CD14-positive monocyte (primary cell): ENCODE results near the gene KLRC1. TPM values are rescaled to one million over a fixed set of nuclear protein-coding genes. Genes with fewer than 3 reads are reported as not detected.

Experiments
- DNase-seq, 3 donors: peaks; one replicate each; pipeline ENCODE4 v3.0.0-alpha.2; 2011 to 2022
- H2AFZ ChIP-seq: 2 replicates; pipeline ENCODE4 v1.6.0; 2012; ENCODE audit warnings: mild to moderate bottlenecking, low read depth, low read length, inconsistent platforms; ENCODE audit not compliant: insufficient read depth, poor library complexity, severe bottlenecking
- H3K27ac ChIP-seq, 2 donors: 1 replicate in 1 of 2; 2 replicates in 1 of 2; pipeline ENCODE4 v1.5.1; 2012 to 2013; ENCODE audit warnings: low read length in 2 of 2, control low read depth in 1 of 2, inconsistent platforms in 1 of 2, low read depth in 1 of 2, mild to moderate bottlenecking in 1 of 2
- H3K27me3 ChIP-seq, 2 donors: one replicate each; pipeline versions ENCODE4 v1.6.0 to v1.6.1; 2011 to 2013; ENCODE audit warnings: low read length in 2 of 2; ENCODE audit not compliant: control insufficient read depth in 2 of 2, insufficient read depth in 2 of 2
- H3K36me3 ChIP-seq, 2 donors: replicated peaks in 1 of 2; 1 replicate in 1 of 2; 2 replicates in 1 of 2; pipeline versions ENCODE4 v1.5.1 to v1.6.1; 2012 to 2013; ENCODE audit warnings: low read length in 2 of 2, control low read depth in 1 of 2, inconsistent platforms in 1 of 2, mild to moderate bottlenecking in 1 of 2; ENCODE audit not compliant: insufficient read depth in 2 of 2, control insufficient read depth in 1 of 2
- H3K4me1 ChIP-seq, 2 donors: 1 replicate in 1 of 2; 2 replicates in 1 of 2; pipeline versions ENCODE4 v1.5.1 to v1.6.1; 2012 to 2013; ENCODE audit warnings: low read length in 2 of 2, control low read depth in 1 of 2, inconsistent platforms in 1 of 2, mild to moderate bottlenecking in 1 of 2, moderate library complexity in 1 of 2; ENCODE audit not compliant: insufficient read depth in 2 of 2, control insufficient read depth in 1 of 2
- H3K4me2 ChIP-seq: replicated peaks from 2 replicates; pipeline ENCODE3; 2012; ENCODE audit warnings: low read length, moderate library complexity, mild to moderate bottlenecking; ENCODE audit not compliant: poor library complexity, severe bottlenecking; ENCODE audit errors: extremely low read depth
- H3K4me3 ChIP-seq, 3 experiments: fragments of 200-600 bp in 1 of 3; sonication (generic) in 1 of 3; replicated peaks in 1 of 3; 1 replicate in 2 of 3; 2 replicates in 1 of 3; pipeline ENCODE4 v1.5.1; 2011 to 2013; ENCODE audit warnings: low read length in 3 of 3, mild to moderate bottlenecking in 3 of 3, control low read depth in 2 of 3, low read depth in 2 of 3, inconsistent platforms in 1 of 3, moderate library complexity in 1 of 3
- H3K79me2 ChIP-seq: 2 replicates; pipeline ENCODE4 v1.6.0; 2012; ENCODE audit warnings: mild to moderate bottlenecking, control low read depth, inconsistent platforms, low read length, moderate library complexity; ENCODE audit not compliant: insufficient read depth
- H3K9ac ChIP-seq: 2 replicates; pipeline ENCODE4 v1.6.0; 2017; ENCODE audit warnings: low read length, mild to moderate bottlenecking; ENCODE audit not compliant: insufficient read depth, poor library complexity, severe bottlenecking
- H3K9me3 ChIP-seq, 2 donors: replicated peaks in 1 of 2; 1 replicate in 1 of 2; 2 replicates in 1 of 2; pipeline versions ENCODE4 v1.5.1 to v1.6.1; 2012 to 2013; ENCODE audit warnings: low read length in 2 of 2, control low read depth in 1 of 2; ENCODE audit not compliant: control insufficient read depth in 1 of 2, insufficient read depth in 1 of 2
- H4K20me1 ChIP-seq: 2 replicates; pipeline ENCODE4 v1.6.0; 2012; ENCODE audit warnings: mild to moderate bottlenecking, low read length, control low read depth, moderate library complexity; ENCODE audit not compliant: insufficient read depth
- H3K27ac Mint-ChIP-seq, 7 donors: one replicate each; pipeline ENCODE4 v1.8.0; 2020; ENCODE audit warnings: mild to moderate bottlenecking in 7 of 7, mixed read lengths in 7 of 7, moderate library complexity in 6 of 7, inconsistent platforms in 2 of 7
- H3K27me3 Mint-ChIP-seq, 3 donors: one replicate each; pipeline ENCODE4 v1.8.0; 2021 to 2022; ENCODE audit warnings: low read depth in 3 of 3, mild to moderate bottlenecking in 3 of 3, mixed read lengths in 3 of 3, moderate library complexity in 3 of 3, inconsistent platforms in 1 of 3
- H3K36me3 Mint-ChIP-seq, 2 donors: one replicate each; pipeline ENCODE4 v1.8.0; 2020; ENCODE audit warnings: mixed read lengths in 2 of 2, inconsistent platforms in 1 of 2, mild to moderate bottlenecking in 1 of 2
- H3K4me1 Mint-ChIP-seq: one replicate; pipeline ENCODE4 v1.8.0; 2020; ENCODE audit warnings: mild to moderate bottlenecking, mixed read lengths
- H3K4me3 Mint-ChIP-seq, 2 donors: one replicate each; pipeline ENCODE4 v1.8.0; 2020; ENCODE audit warnings: mild to moderate bottlenecking in 2 of 2, mixed read lengths in 2 of 2, moderate library complexity in 1 of 2
- H3K9me3 Mint-ChIP-seq, 7 donors: one replicate each; pipeline ENCODE4 v1.8.0; 2020 to 2022; ENCODE audit warnings: mixed read lengths in 7 of 7, mild to moderate bottlenecking in 6 of 7, moderate library complexity in 6 of 7, inconsistent platforms in 2 of 7
- WGBS: methylation state at CpG from one replicate; pipeline ENCODE4 v1.1.5; 2013; ENCODE audit warnings: missing lambda C conversion rate; ENCODE audit not compliant: insufficient coverage; 5-methylcytosine and 5-hydroxymethylcytosine counted together
- intact Hi-C, 2 donors: fragments of 100-400 bp; cut with micrococcal nuclease; formaldehyde crosslinking; loops; one replicate each; pipeline versions ENCODE4 v1.15.0 to v1.15.1; 2023
- polyA plus RNA-seq, 3 donors: library from polyadenylated mRNA; depleted of rRNA in 1 of 3; unstranded in 2 of 3; stranded (reverse) in 1 of 3; fragments of 300-500 nt in 2 of 3; fragments of >200 nt in 1 of 3; fragmentation: Illumina TruSeq in 2 of 3; gene quantifications; 1 replicate in 2 of 3; 2 replicates in 1 of 3; pipeline ENCODE4 v1.2.3, GENCODE V29; 2012 to 2021
- TF ChIP-seq, protein P1 (sequence below): fragments of 200-600 bp; IDR thresholded peaks from one replicate; pipeline ENCODE4 v1.8.0; 2022; ENCODE audit warnings: antibody characterized with exemption, mild to moderate bottlenecking

The KLRC1 gene
- polyA plus RNA-seq, 3 donors = not detected

DNA sequence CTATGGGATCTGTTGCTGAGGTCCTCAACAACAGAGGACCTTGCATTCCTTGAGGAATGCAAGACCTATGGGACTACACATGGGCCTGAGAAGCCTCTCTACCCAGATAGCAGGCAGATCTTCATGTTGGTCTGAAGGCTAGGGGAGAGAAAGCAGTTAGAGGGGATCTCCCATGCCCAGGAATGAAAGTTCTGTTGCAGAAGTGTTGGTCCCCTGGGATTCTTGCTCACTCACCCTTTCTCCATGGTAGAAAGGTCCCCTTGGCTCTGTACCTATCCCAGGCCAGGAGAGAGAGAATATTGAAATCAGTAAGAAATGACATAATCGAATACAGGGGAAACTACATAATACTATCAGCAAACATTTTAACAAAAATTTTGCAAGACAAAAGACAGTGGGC, 16.5 kb upstream of the KLRC1 start:
- WGBS = no CpG with 5 or more reads among the region's 1 CpG
- Mint-ChIP-seq H3K36me3 (no peaks in the 10 kb centered on the region), H3K27ac (no peak overlapping the region), H3K4me3 (no peak overlapping the region), H3K4me1 (no peaks in the 10 kb centered on the region), H3K27me3 (peaks cover 0 to 3% (median 0%) of the 10 kb centered on the region in 3 donors), H3K9me3 (peaks cover 3 to 14% (median 6%) of the 10 kb centered on the region in 7 donors)
- intact Hi-C loops = no loop called here
- Histone ChIP-seq H3K27me3 (no peaks in the 10 kb centered on the region), H3K4me1 (no peaks in the 10 kb centered on the region), H3K9ac (no peak overlapping the region), H3K36me3 (no peaks in the 10 kb centered on the region), H3K4me3 (no peak overlapping the region), H2AFZ (no peak overlapping the region), H4K20me1 (no peaks in the 10 kb centered on the region), H3K4me2 (no peak overlapping the region), H3K79me2 (no peaks in the 10 kb centered on the region), H3K9me3 (peaks cover 0 to 3% of the 10 kb centered on the region in 2 donors), H3K27ac (no peak overlapping the region)
- TF ChIP-seq, protein P1, sequence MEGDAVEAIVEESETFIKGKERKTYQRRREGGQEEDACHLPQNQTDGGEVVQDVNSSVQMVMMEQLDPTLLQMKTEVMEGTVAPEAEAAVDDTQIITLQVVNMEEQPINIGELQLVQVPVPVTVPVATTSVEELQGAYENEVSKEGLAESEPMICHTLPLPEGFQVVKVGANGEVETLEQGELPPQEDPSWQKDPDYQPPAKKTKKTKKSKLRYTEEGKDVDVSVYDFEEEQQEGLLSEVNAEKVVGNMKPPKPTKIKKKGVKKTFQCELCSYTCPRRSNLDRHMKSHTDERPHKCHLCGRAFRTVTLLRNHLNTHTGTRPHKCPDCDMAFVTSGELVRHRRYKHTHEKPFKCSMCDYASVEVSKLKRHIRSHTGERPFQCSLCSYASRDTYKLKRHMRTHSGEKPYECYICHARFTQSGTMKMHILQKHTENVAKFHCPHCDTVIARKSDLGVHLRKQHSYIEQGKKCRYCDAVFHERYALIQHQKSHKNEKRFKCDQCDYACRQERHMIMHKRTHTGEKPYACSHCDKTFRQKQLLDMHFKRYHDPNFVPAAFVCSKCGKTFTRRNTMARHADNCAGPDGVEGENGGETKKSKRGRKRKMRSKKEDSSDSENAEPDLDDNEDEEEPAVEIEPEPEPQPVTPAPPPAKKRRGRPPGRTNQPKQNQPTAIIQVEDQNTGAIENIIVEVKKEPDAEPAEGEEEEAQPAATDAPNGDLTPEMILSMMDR = no peak
- DNase-seq = no peak

DNA sequence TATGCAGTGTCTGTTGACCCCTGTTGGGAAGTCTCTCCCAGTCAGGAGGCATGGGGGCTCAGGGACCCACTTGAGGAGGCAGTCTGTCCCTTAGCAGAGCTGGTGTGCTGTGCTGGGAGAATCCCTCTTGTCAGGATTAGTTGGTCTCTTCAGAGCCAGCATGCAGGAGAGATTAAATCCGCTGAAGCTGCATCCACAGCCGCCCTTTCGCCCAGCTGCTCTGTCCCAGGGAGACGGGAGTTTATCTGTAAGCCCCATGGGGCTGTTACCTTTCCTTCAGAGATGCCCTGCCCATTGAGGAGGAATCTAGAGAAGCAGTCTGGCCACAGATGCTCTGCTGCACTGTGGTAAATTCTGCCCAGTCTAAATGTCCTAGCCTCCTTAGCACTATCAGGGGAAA, 13.1 kb upstream of the KLRC1 start:
- Mint-ChIP-seq H3K27ac (no peak overlapping the region), H3K4me3 (no peak overlapping the region), H3K4me1 (no peaks in the 10 kb centered on the region), H3K9me3 (peaks cover 8 to 20% (median 17%) of the 10 kb centered on the region in 7 donors), H3K36me3 (no peaks in the 10 kb centered on the region), H3K27me3 (peaks cover 0 to 4% (median 1%) of the 10 kb centered on the region in 3 donors)
- H2AFZ ChIP-seq = no peak overlapping the region
- 95% methylated on average over 4 of the region's 4 CpGs for WGBS
- H3K9ac ChIP-seq = no peak overlapping the region
- no peak overlapping the region for H3K4me2 ChIP-seq
- H3K27ac ChIP-seq = no peak overlapping the region
- H3K36me3 ChIP-seq = no peaks in the 10 kb centered on the region
- intact Hi-C loops = no loop called here
- no peaks in the 10 kb centered on the region for H3K27me3 ChIP-seq
- H4K20me1 ChIP-seq = no peaks in the 10 kb centered on the region
- no peaks in the 10 kb centered on the region for H3K79me2 ChIP-seq
- TF ChIP-seq, protein P1 = no peak
- H3K9me3 ChIP-seq = peaks cover 0 to 3% of the 10 kb centered on the region in 2 donors
- no peak overlapping the region for H3K4me3 ChIP-seq
- DNase-seq = no peak
- H3K4me1 ChIP-seq = no peaks in the 10 kb centered on the region
